ENCODE results near the gene WDR11.

- TF ChIP-seq CTCF (IDR thresholded peaks at IDR 0.05 in 4 of 5, conservative IDR thresholded peaks at IDR 0.05 in 1 of 5) (no peak), POLR2A (IDR thresholded peaks at IDR 0.05) (no peak)
These were observed 90.3 kb downstream of the WDR11 start for GRCh38 chr10:120941501-120941900.
